HCT116 (cell line): ENCODE data around the gene RPL38. TPM values are rescaled to one million over a fixed set of nuclear protein-coding genes. Genes with fewer than 3 reads are reported as not detected.

ENCODE experiments used
- ATAC-seq: fragments of 200-7000 bp; cut with Tn5 transposase; 2 replicates; pipeline ENCODE4 v1.9.1; 2020; ENCODE audit warnings: mild to moderate bottlenecking, moderate library complexity
- BruUV-seq: library from RNA; stranded (reverse); fragments of 400-500 nt; replicated peaks from 2 replicates; lab custom pipeline; 2021; lab: Mats Ljungman, UMichigan
- CTCF ChIA-PET: fragments of 300-600 bp; sonication (Branson Sonifier 250); formaldehyde crosslinking; loops from one replicate; lab custom pipeline; 2021; ENCODE audit warnings: antibody characterized with exemption; lab: Charles Lee
- POLR2A ChIA-PET: fragments of 300-600, 350-600 bp; sonication (Branson Sonifier 250); formaldehyde crosslinking; loops from one replicate; lab custom pipeline; 2021; ENCODE audit warnings: antibody characterized with exemption; lab: Charles Lee
- RAD21 ChIA-PET, 2 experiments: fragments of 300-600 bp; sonication (Branson Sonifier 250); formaldehyde crosslinking; loops; one replicate each; lab custom pipeline; 2023; ENCODE audit warnings: low total read pairs in 2 of 2; ENCODE audit not compliant: uncharacterized antibody in 2 of 2, unreplicated experiment in 2 of 2, low non-redundant PET in 1 of 2; lab: Charles Lee
- DNase-seq: peaks from one replicate; pipeline ENCODE4 v3.0.0-alpha.2; 2010; ENCODE audit warnings: low read depth, low spot score
- H2AFZ ChIP-seq: fragments of 200-600 bp; shearing (Covaris generic), sonication (generic); 2 replicates; pipeline ENCODE4 v1.6.1; 2017; ENCODE audit warnings: low read depth, mixed run types, mixed read lengths, antibody characterized with exemption, low read length; ENCODE audit not compliant: poor library complexity, severe bottlenecking
- H3K27ac ChIP-seq: 2 replicates; pipeline ENCODE4 v1.5.1; 2012; ENCODE audit warnings: low read depth, low read length
- H3K27me3 ChIP-seq: fragments of 200-600 bp; sonication (generic); 2 replicates; pipeline ENCODE4 v1.6.1; 2016; ENCODE audit warnings: mixed run types, low read length, mixed read lengths; ENCODE audit not compliant: insufficient read depth
- H3K36me3 ChIP-seq, 2 experiments: fragments of 200-500 bp in 1 of 2; fragments of 200-600 bp in 1 of 2; sonication (Bioruptor generic) in 1 of 2; sonication (generic) in 1 of 2; 2 replicates each; pipeline versions ENCODE4 v1.5.1 to v1.6.1; 2014 to 2016; ENCODE audit warnings: low read length in 2 of 2, inconsistent platforms in 1 of 2, mixed read lengths in 1 of 2, mixed run types in 1 of 2; ENCODE audit not compliant: insufficient read depth in 2 of 2, control insufficient read depth in 1 of 2
- H3K4me1 ChIP-seq, 2 experiments: fragments of 200-600 bp in 1 of 2; sonication (generic) in 1 of 2; 2 replicates each; pipeline versions ENCODE4 v1.5.1 to v1.6.1; 2012 to 2017; ENCODE audit warnings: low read length in 2 of 2, inconsistent platforms in 1 of 2, mild to moderate bottlenecking in 1 of 2, mixed read lengths in 1 of 2, mixed run types in 1 of 2, moderate library complexity in 1 of 2; ENCODE audit not compliant: insufficient read depth in 2 of 2, control insufficient read depth in 1 of 2
- H3K4me2 ChIP-seq: fragments of 200-600 bp; sonication (generic); 2 replicates; pipeline ENCODE4 v1.6.1; 2017; ENCODE audit warnings: mixed run types, low read length, mixed read lengths
- H3K4me3 ChIP-seq, 2 experiments: fragments of 200-600 bp in 1 of 2; sonication (generic) in 1 of 2; replicated peaks in 1 of 2; 2 replicates each; pipeline ENCODE4 v1.5.1; 2011 to 2016; ENCODE audit warnings: low read length in 2 of 2, control low read depth in 1 of 2, low read depth in 1 of 2, mild to moderate bottlenecking in 1 of 2, mixed read lengths in 1 of 2, mixed run types in 1 of 2
- H3K79me2 ChIP-seq: fragments of 200-600 bp; sonication (generic); 2 replicates; pipeline ENCODE4 v1.6.1; 2017; ENCODE audit warnings: mild to moderate bottlenecking, mixed run types, low read length, moderate library complexity, mixed read lengths; ENCODE audit not compliant: insufficient read depth
- H3K9ac ChIP-seq: fragments of 200-600 bp; sonication (generic); 2 replicates; pipeline ENCODE4 v1.6.1; 2016; ENCODE audit warnings: low read length, mixed read lengths
- H3K9me2 ChIP-seq: fragments of 200-600 bp; sonication (generic), shearing (Covaris generic); 2 replicates; pipeline ENCODE4 v1.6.1; 2017; ENCODE audit warnings: mixed run types, mild to moderate bottlenecking, moderate library complexity; ENCODE audit not compliant: insufficient read depth
- H3K9me3 ChIP-seq, 2 experiments: fragments of 200-500 bp in 1 of 2; fragments of 200-600 bp in 1 of 2; sonication (Bioruptor generic) in 1 of 2; sonication (generic) in 1 of 2; 2 replicates each; pipeline ENCODE4 v1.6.1; 2014 to 2017; ENCODE audit warnings: low read length in 2 of 2, mixed read lengths in 2 of 2, inconsistent platforms in 1 of 2, low read depth in 1 of 2, mild to moderate bottlenecking in 1 of 2, mixed run types in 1 of 2, moderate library complexity in 1 of 2; ENCODE audit not compliant: control insufficient read depth in 1 of 2, insufficient read depth in 1 of 2
- H4K20me1 ChIP-seq: fragments of 200-600 bp; sonication (generic), shearing (Covaris generic); 2 replicates; pipeline ENCODE4 v1.6.1; 2017; ENCODE audit warnings: mixed run types, mild to moderate bottlenecking, moderate library complexity; ENCODE audit not compliant: insufficient read depth
- ATF3 ChIP-seq: IDR thresholded peaks from 2 replicates; pipeline ENCODE4 v1.6.1; 2012
- CBX3 ChIP-seq: IDR thresholded peaks from 2 replicates; pipeline ENCODE4 v1.6.1; 2012; ENCODE audit warnings: low read depth
- CEBPB ChIP-seq: IDR thresholded peaks from 2 replicates; pipeline ENCODE4 v1.6.1; 2012; ENCODE audit warnings: low read depth
- CTCF ChIP-seq, 3 experiments: fragments of 200-600 bp in 1 of 3; sonication (generic) in 1 of 3; IDR thresholded peaks in 2 of 3; conservative IDR thresholded peaks in 1 of 3; 2 replicates each; pipeline ENCODE4 v1.5.1; 2012 to 2017; ENCODE audit warnings: low read depth in 2 of 3, low read length in 2 of 3, antibody characterized with exemption in 1 of 3, borderline replicate concordance in 1 of 3, control low read depth in 1 of 3, mild to moderate bottlenecking in 1 of 3, mixed read lengths in 1 of 3, mixed run types in 1 of 3, moderate library complexity in 1 of 3; ENCODE audit not compliant: insufficient read depth in 1 of 3
- EGR1 ChIP-seq: IDR thresholded peaks from 2 replicates; pipeline ENCODE4 v1.6.1; 2012; ENCODE audit warnings: low read depth
- ELF1 ChIP-seq: IDR thresholded peaks from 2 replicates; pipeline ENCODE4 v1.6.1; 2012; ENCODE audit warnings: low read depth, borderline replicate concordance
- EZH2phosphoT487 ChIP-seq: fragments of 200-600 bp; IDR thresholded peaks from 2 replicates; pipeline ENCODE4 v1.6.1; 2018; ENCODE audit warnings: antibody characterized with exemption, borderline replicate concordance
- FOSL1 ChIP-seq: IDR thresholded peaks from 2 replicates; pipeline ENCODE4 v1.6.1; 2012; ENCODE audit warnings: low read depth
- JUND ChIP-seq: IDR thresholded peaks from 2 replicates; pipeline ENCODE4 v1.6.1; 2012
- POLR2A ChIP-seq: IDR thresholded peaks from 2 replicates; pipeline ENCODE4 v1.7.0; 2011; ENCODE audit warnings: borderline replicate concordance; ENCODE audit not compliant: insufficient read depth, insufficient read length; ENCODE audit errors: extremely low read depth
- REST ChIP-seq: IDR thresholded peaks from 2 replicates; pipeline ENCODE4 v1.6.1; 2012; ENCODE audit warnings: low read depth
- SIN3A ChIP-seq: IDR thresholded peaks from 2 replicates; pipeline ENCODE4 v1.6.1; 2012; ENCODE audit warnings: low read depth
- YY1 ChIP-seq: IDR thresholded peaks from 2 replicates; pipeline ENCODE4 v1.6.1; 2011; ENCODE audit warnings: low read length, low read depth, moderate library complexity, mild to moderate bottlenecking; ENCODE audit not compliant: insufficient replicate concordance; ENCODE audit errors: extremely low read depth
- ZBTB33 ChIP-seq: IDR thresholded peaks from 2 replicates; pipeline ENCODE4 v1.6.1; 2011; ENCODE audit warnings: mild to moderate bottlenecking, low read length, moderate library complexity; ENCODE audit not compliant: insufficient replicate concordance; ENCODE audit errors: extremely low read depth
- ZFX ChIP-seq: fragments of 450-650 bp; IDR thresholded peaks from 2 replicates; pipeline ENCODE4 v1.6.1; 2017
- ZNF274 ChIP-seq: fragments of 200-500 bp; sonication (Bioruptor generic); IDR thresholded peaks from 2 replicates; pipeline ENCODE4 v1.6.1; 2014; ENCODE audit warnings: mild to moderate bottlenecking, low read depth, low read length, inconsistent platforms
- intact Hi-C: fragments of 100-400 bp; cut with micrococcal nuclease; formaldehyde crosslinking; loops from 2 replicates; pipeline ENCODE4 v1.10.0; 2022
- total RNA-seq: library from RNA; stranded (reverse); gene quantifications from one replicate; pipeline ENCODE4 v1.2.1, GENCODE V29; 2021; ENCODE audit not compliant: unreplicated experiment

The RPL38 gene
- total RNA-seq, 1 experiment from 2014 or later = 1,628 TPM

- TF ChIP-seq YY1 (no peak), CBX3 (no peak), JUND (no peak)
Observed at GRCh38 chr17:74201250-74201649, 2.2 kb upstream of the RPL38 start (continued).

- BruUV-seq = no TSS peak
- H2AFZ ChIP-seq = no peak overlapping the region
- intact Hi-C loops = no loop called here
- peaks cover 19% of the 10 kb centered on the region; the same call in 1 of the 2 replicates for H4K20me1 ChIP-seq
- ChIA-PET RAD21 (no interaction called here), POLR2A (no interaction called here), CTCF (interaction anchor here (1.2 to 2.1 kb wide), 2 partner anchors 12 to 112 kb away, joined by 3 to 8 read pairs; no protein-coding TSS in a partner anchor)
- H3K9me2 ChIP-seq = no peaks in the 10 kb centered on the region
- TF ChIP-seq CBX3 (no peak), EZH2phosphoT487 (no peak), REST (no peak), EGR1 (no peak), POLR2A (no peak), ZNF274 (no peak), ELF1 (no peak), FOSL1 (no peak), ATF3 (no peak), SIN3A (no peak), ZBTB33 (no peak), CEBPB (no peak), ZFX (no peak), CTCF (IDR thresholded peaks at IDR 0.05 in 2 of 3, conservative IDR thresholded peaks at IDR 0.05 in 1 of 3; ENCODE audit: borderline replicate concordance in 1 of 3, insufficient read depth in 1 of 3, low read depth in 2 of 3, low read length in 2 of 3) (no peak)
- H3K9ac ChIP-seq = no peak overlapping the region
- no peak overlapping the region for H3K4me3 ChIP-seq
- H3K36me3 ChIP-seq = peaks cover 19 to 30% of the 10 kb centered on the region in 2 experiments
- no peak for DNase-seq
- H3K27ac ChIP-seq = no peak overlapping the region
- no peak overlapping the region for H3K4me2 ChIP-seq
- no peak for ATAC-seq
- peaks cover 7% of the 10 kb centered on the region; the same call in 1 of the 2 replicates for H3K27me3 ChIP-seq
- peaks cover 36% of the 10 kb centered on the region for H3K79me2 ChIP-seq
- no peaks in the 10 kb centered on the region for H3K9me3 ChIP-seq
- peaks cover 11 to 37% of the 10 kb centered on the region in 2 experiments for H3K4me1 ChIP-seq
Observed at GRCh38 chr17:74201948-74202347, 1.5 kb upstream of the RPL38 start.
